Natural killer cell treated with Interleukin-12 subunit alpha and Interleukin-12 subunit beta and Interleukin-15 and Interleukin-18, amount 100 ng/mL, for 72 hours (primary cell): Measurements from ENCODE around the gene TOR4A. TPM values are rescaled to one million over a fixed set of nuclear protein-coding genes. Genes with fewer than 3 reads are reported as not detected.
A peak's percentile ranks its signal among the peaks of the same experiment; 100 is the strongest.
"Not testable (repeated sequence)": the region's sequence is repeated elsewhere in the genome, so short reads cannot be mapped to it uniquely, and the experiment has no call there.

ENCODE experiments used
- ATAC-seq, 2 donors: fragments of 150-1000 bp; cut with Tn5 transposase in 1 of 2; sonication (Bioruptor Pico), chemical (Tn5 transposase) in 1 of 2; 2 replicates each; pipeline ENCODE4 v1.10.0; 2021
- DNase-seq: peaks from one replicate; pipeline ENCODE4 v3.0.0; 2022; ENCODE audit warnings: low spot score
- H3K27ac Mint-ChIP-seq, 2 donors: 1 replicate in 1 of 2; 2 replicates in 1 of 2; pipeline ENCODE4 v1.8.0; 2022; ENCODE audit warnings: mixed read lengths in 2 of 2, mild to moderate bottlenecking in 1 of 2, moderate library complexity in 1 of 2
- H3K27me3 Mint-ChIP-seq, 2 donors: 1 replicate in 1 of 2; 2 replicates in 1 of 2; pipeline ENCODE4 v1.8.0; 2022; ENCODE audit warnings: mixed read lengths in 2 of 2
- H3K36me3 Mint-ChIP-seq: one replicate; pipeline ENCODE4 v1.8.0; 2022; ENCODE audit warnings: mixed read lengths
- H3K4me1 Mint-ChIP-seq, 2 donors: 1 replicate in 1 of 2; 2 replicates in 1 of 2; pipeline ENCODE4 v1.8.0; 2022; ENCODE audit warnings: low read depth in 2 of 2, mixed read lengths in 2 of 2, mild to moderate bottlenecking in 1 of 2
- H3K4me3 Mint-ChIP-seq: one replicate; pipeline ENCODE4 v1.8.0; 2022; ENCODE audit warnings: mixed read lengths
- H3K9me3 Mint-ChIP-seq: 2 replicates; pipeline ENCODE4 v1.8.0; 2022; ENCODE audit warnings: mixed read lengths
- total RNA-seq, 2 donors: library from RNA; stranded (reverse); gene quantifications; one replicate each; pipeline ENCODE4 v1.2.3, GENCODE V29; 2022

Gene TOR4A
- total RNA-seq, 2 donors from 2014 or later = 31.1 to 38.4 TPM

DNA sequence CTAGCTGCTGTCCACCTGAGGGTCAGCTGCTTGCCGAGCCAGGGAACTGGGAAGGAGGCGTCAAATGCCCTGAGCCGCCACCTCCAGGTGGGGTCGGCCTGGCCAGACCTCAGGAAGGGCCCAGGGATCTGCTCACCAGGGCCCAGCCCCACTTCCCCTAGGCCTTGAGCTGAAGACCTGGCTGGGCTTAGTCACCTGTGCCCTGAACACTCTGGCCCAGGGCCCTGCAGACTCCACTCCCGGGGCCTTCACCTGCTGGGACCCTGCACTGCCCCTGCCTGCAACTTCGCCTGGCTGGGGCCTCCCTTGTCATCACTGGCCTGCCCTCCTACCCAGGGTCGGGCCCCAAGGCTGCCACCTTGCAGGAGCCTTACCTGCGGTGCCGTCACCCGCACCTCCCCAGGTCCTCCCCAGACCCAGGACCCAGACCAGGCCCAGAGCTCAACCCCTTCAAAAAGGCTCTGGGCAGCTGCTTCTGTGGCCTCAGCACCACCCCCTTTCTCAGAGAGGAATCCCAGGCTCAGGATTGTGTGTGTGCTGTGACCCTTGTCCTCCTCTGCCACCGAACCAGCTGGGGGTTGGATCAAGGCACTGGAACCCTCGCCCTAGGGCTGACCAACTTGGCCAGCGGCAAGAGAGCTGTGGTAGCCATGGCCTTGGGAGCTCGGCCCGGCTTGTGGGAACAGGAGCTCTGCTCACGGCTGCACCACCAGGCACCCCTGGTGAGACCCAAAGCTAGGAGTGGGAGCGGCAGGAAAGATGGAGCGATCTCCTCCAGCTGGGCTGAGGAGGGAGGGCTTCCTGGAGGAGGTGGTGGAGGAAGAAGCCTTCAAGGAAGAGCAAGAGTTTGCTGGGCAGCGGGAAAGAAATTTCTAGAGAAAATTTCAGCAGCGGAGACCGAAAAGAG, 23.6 kb upstream of the TOR4A start:
- Mint-ChIP-seq H3K4me3 (peak overlapping the region; percentile 83), H3K27me3 (no peaks in the 10 kb centered on the region), H3K4me1 (peaks cover 5 to 10% of the 10 kb centered on the region in 2 donors), H3K9me3 (no peaks in the 10 kb centered on the region), H3K36me3 (no peaks in the 10 kb centered on the region), H3K27ac (peak overlapping the region; percentile 44 to 78)
- ATAC-seq (no peak), DNase-seq (no peak)

GRCh38 chr9:137254624-137255447, 22.7 kb upstream of the TOR4A start, which contains the start of gene NELFB:
Gene NELFB, plus strand, starts transcription at chr9:137255327.
- Mint-ChIP-seq H3K4me3 (peak within 1 kb of the TSS; percentile 83), H3K27ac (peak within 1 kb of the TSS; percentile 44 to 78), H3K9me3 (no peaks in the 10 kb centered on the region), H3K36me3 (no peaks in the 10 kb centered on the region), H3K27me3 (no peaks in the 10 kb centered on the region), H3K4me1 (peaks cover 5 to 10% of the 10 kb centered on the region in 2 donors)
- DNase-seq = peak; percentile 98
- peak; percentile 91 to 97 for ATAC-seq

DNA sequence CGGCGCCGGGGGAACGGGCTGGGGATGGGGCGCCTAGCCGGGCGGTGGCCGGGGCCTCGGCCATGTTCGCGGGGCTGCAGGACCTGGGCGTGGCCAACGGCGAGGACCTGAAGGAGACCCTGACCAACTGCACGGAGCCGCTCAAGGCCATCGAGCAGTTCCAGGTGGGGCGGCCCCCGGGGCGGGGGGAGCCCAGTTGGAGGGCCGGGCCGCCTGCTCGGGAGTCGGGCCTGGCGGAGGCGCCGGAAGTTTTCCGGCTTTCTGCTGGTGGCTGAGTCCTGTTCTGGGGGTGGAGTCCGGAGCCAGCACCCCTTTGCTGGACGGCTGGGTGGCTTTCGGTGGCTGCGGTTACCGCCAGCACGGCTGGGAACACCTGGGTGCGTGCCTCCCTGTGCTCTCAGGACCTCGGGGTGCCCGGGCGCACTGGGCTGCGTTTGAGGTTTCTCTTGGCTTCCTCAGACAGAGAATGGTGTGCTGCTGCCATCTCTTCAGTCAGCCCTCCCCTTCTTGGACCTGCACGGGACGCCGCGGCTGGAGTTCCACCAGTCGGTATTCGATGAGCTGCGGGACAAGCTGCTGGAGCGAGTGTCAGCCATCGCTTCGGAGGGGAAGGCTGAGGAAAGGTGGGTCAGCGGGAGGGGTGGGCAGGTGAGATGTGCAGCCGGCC, 21.9 kb upstream of the TOR4A start:
- Mint-ChIP-seq H3K36me3 (no peaks in the 10 kb centered on the region), H3K4me3 (peak overlapping the region; percentile 83), H3K27me3 (no peaks in the 10 kb centered on the region), H3K4me1 (peaks cover 5 to 10% of the 10 kb centered on the region in 2 donors), H3K27ac (no peak overlapping the region), H3K9me3 (no peaks in the 10 kb centered on the region)
- ATAC-seq (peak in 1 of 2 donors; percentile 51), DNase-seq (no peak)

GRCh38 chr9:137256362-137256761, 21.2 kb upstream of the TOR4A start:
- H3K4me3 Mint-ChIP-seq = peak overlapping the region; percentile 83
- no peak for ATAC-seq
- no peak for DNase-seq
- no peaks in the 10 kb centered on the region for H3K9me3 Mint-ChIP-seq
- H3K27ac Mint-ChIP-seq = no peak overlapping the region
- H3K36me3 Mint-ChIP-seq = no peaks in the 10 kb centered on the region
- no peaks in the 10 kb centered on the region for H3K27me3 Mint-ChIP-seq
- H3K4me1 Mint-ChIP-seq = peaks cover 5 to 10% of the 10 kb centered on the region in 2 donors

- H3K9me3 Mint-ChIP-seq = no peaks in the 10 kb centered on the region
- H3K27ac Mint-ChIP-seq = no peak overlapping the region
- no peaks in the 10 kb centered on the region for H3K27me3 Mint-ChIP-seq
- no peak for ATAC-seq
- H3K4me3 Mint-ChIP-seq = peak overlapping the region; percentile 15
- peaks cover 5 to 13% of the 10 kb centered on the region in 2 donors for H3K4me1 Mint-ChIP-seq
- peaks cover 5% of the 10 kb centered on the region for H3K36me3 Mint-ChIP-seq
- no peak for DNase-seq
These were observed 20.7 kb upstream of the TOR4A start for GRCh38 chr9:137256856-137257255.

DNA sequence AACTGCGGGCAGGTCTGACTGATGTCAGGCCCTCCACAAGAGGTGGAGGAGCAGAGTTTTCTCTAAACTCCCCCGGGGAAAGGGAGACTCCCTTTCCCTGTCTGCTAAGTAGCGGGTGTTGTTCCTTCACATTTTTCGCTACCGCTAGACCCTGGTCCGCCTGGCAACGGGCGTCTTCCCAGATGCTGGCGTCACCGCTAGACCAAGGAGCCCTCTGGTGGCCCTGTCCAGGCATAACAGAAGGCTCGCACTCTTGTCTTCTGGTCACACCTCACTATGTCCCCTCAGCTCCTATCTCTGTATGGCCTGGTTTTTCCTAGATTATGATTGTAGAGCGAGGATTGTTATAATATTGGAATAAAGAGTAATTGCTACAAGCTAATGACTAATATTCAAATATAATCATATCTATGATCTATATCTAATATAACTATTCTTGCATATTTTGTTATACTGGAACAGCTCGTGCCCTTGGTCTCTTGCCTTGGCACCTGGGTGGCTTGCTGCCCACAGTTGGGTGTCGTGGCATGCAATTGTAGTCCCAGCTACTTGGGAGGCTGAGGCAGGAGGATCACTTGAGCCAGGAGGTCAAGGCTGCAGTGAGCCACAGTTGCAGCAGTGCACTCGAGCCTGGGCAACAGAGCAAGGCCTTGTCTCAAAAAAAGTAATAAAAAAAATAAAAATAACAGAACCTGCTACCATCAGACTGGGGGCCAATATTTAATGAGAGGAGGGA, 15.2 kb upstream of the TOR4A start:
- not testable (repeated sequence) for H3K4me1 Mint-ChIP-seq, H3K9me3 Mint-ChIP-seq, H3K4me3 Mint-ChIP-seq, DNase-seq, H3K36me3 Mint-ChIP-seq, ATAC-seq, H3K27ac Mint-ChIP-seq, H3K27me3 Mint-ChIP-seq

- H3K36me3 Mint-ChIP-seq = peaks cover 5% of the 10 kb centered on the region
- peaks cover 0 to 3% of the 10 kb centered on the region in 2 donors for H3K4me1 Mint-ChIP-seq
- DNase-seq = no peak
- no peak overlapping the region for H3K4me3 Mint-ChIP-seq
- no peaks in the 10 kb centered on the region for H3K9me3 Mint-ChIP-seq
- H3K27ac Mint-ChIP-seq = no peak overlapping the region
- ATAC-seq = no peak
- H3K27me3 Mint-ChIP-seq = no peaks in the 10 kb centered on the region
These were observed 14.6 kb upstream of the TOR4A start for GRCh38 chr9:137262909-137263285.

DNA sequence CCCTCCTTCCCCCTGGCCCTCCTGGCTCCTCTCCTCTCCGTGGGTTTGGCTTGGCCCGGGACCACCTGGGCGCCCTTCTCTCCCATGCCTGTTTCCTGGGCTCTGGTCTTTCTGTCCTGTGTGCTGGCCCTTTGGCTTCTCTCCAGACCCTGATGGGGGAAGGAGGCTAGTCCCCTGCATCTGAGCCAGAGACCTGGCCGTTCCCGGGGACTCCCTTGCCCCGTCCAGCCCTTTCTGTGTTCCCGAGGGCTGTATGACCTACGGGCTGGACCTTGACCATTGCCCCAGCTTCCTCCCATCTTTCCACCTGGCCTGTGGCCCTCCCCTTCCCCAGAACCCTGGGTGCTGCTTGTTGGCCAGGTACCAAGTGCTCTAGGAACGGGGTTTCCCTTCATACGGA, 14.0 kb upstream of the TOR4A start:
- no peak overlapping the region for H3K27ac Mint-ChIP-seq
- peaks cover 8% of the 10 kb centered on the region for H3K36me3 Mint-ChIP-seq
- H3K9me3 Mint-ChIP-seq = no peaks in the 10 kb centered on the region
- H3K4me1 Mint-ChIP-seq = peaks cover 3 to 4% of the 10 kb centered on the region in 2 donors
- no peak overlapping the region for H3K4me3 Mint-ChIP-seq
- DNase-seq = no peak
- no peak for ATAC-seq
- no peaks in the 10 kb centered on the region for H3K27me3 Mint-ChIP-seq

- Mint-ChIP-seq H3K9me3 (no peaks in the 10 kb centered on the region), H3K27ac (no peak overlapping the region), H3K4me3 (no peak overlapping the region), H3K4me1 (peaks cover 7% of the 10 kb centered on the region in 2 donors), H3K36me3 (peaks cover 12% of the 10 kb centered on the region), H3K27me3 (no peaks in the 10 kb centered on the region)
- DNase-seq = no peak
- no peak for ATAC-seq
These were observed 13.5 kb upstream of the TOR4A start for GRCh38 chr9:137264067-137264466.

GRCh38 chr9:137265496-137266161, 11.9 kb upstream of the TOR4A start:
- no peak overlapping the region for H3K4me3 Mint-ChIP-seq
- no peak for DNase-seq
- peaks cover 7 to 10% of the 10 kb centered on the region in 2 donors for H3K4me1 Mint-ChIP-seq
- no peak for ATAC-seq
- peaks cover 12% of the 10 kb centered on the region for H3K36me3 Mint-ChIP-seq
- no peak overlapping the region for H3K27ac Mint-ChIP-seq
- H3K9me3 Mint-ChIP-seq = no peaks in the 10 kb centered on the region
- no peaks in the 10 kb centered on the region for H3K27me3 Mint-ChIP-seq

- peaks cover 12% of the 10 kb centered on the region for H3K36me3 Mint-ChIP-seq
- no peak overlapping the region for H3K27ac Mint-ChIP-seq
- ATAC-seq (peak in 1 of 2 donors; percentile 18), DNase-seq (no peak)
- H3K4me3 Mint-ChIP-seq = no peak overlapping the region
- peaks cover 7 to 10% of the 10 kb centered on the region in 2 donors for H3K4me1 Mint-ChIP-seq
- H3K27me3 Mint-ChIP-seq = no peaks in the 10 kb centered on the region
- H3K9me3 Mint-ChIP-seq = no peaks in the 10 kb centered on the region
These were observed 11.4 kb upstream of the TOR4A start for GRCh38 chr9:137266162-137266527.

GRCh38 chr9:137266585-137267453, 10.7 kb upstream of the TOR4A start:
- Mint-ChIP-seq H3K4me3 (no peak overlapping the region), H3K27ac (no peak overlapping the region), H3K36me3 (peaks cover 8% of the 10 kb centered on the region), H3K27me3 (no peaks in the 10 kb centered on the region), H3K4me1 (peaks cover 9 to 11% of the 10 kb centered on the region in 2 donors), H3K9me3 (no peaks in the 10 kb centered on the region)
- ATAC-seq = no peak
- DNase-seq = no peak
